ENCODE results near the gene COX15.

COX15 gene

DNA sequence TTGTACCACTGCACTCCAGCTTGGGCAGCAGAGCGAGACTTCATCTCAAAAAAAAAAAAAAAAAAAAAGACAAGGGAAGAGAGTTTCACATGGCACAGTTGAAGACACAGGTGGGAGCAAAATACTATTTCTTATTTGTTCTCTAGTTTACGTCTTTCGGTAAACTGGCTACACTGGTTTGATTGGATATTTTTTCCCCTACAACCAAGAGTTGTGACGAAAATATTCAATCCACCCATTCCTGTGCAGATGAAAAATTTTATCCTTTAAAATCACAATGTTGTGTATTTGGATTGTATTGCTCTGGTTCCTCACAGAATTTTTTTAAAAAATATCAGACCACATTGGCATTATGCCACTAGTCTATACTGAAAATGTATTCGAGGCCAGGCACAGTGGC, 36.0 kb upstream of the COX15 start:
- Histone ChIP-seq H3K27me3 (ENCODE audit: insufficient read depth, low read length) (no peaks in the 10 kb centered on the region), H4K20me1 (ENCODE audit: insufficient read depth, low read length) (no peaks in the 10 kb centered on the region), H3K9me3 (ENCODE audit: low read length) (no peaks in the 10 kb centered on the region), H3K27ac (ENCODE audit: low read depth, low read length, poor library complexity, severe bottlenecking) (no peak overlapping the region), H2AFZ (ENCODE audit: low read length) (no peak overlapping the region), H3K9ac (ENCODE audit: low read length) (no peak overlapping the region), H3K36me3 (ENCODE audit: insufficient read depth, low read length) (no peaks in the 10 kb centered on the region; the same call in 1 of the 2 replicates), H3K79me2 (ENCODE audit: insufficient read depth, low read length) (no peaks in the 10 kb centered on the region), H3F3A (ENCODE audit: insufficient read depth, low read length) (no peaks in the 10 kb centered on the region), H3K9me2 (ENCODE audit: low read depth, low read length) (no peaks in the 10 kb centered on the region), H3K4me3 (ENCODE audit: low read depth, low read length, poor library complexity, severe bottlenecking) (no peak overlapping the region), H3K4me2 (ENCODE audit: low read length) (no peak overlapping the region), H3K4me1 (ENCODE audit: insufficient read depth, low read length, severe bottlenecking) (no peaks in the 10 kb centered on the region)
- TF ChIP-seq, protein P1, sequence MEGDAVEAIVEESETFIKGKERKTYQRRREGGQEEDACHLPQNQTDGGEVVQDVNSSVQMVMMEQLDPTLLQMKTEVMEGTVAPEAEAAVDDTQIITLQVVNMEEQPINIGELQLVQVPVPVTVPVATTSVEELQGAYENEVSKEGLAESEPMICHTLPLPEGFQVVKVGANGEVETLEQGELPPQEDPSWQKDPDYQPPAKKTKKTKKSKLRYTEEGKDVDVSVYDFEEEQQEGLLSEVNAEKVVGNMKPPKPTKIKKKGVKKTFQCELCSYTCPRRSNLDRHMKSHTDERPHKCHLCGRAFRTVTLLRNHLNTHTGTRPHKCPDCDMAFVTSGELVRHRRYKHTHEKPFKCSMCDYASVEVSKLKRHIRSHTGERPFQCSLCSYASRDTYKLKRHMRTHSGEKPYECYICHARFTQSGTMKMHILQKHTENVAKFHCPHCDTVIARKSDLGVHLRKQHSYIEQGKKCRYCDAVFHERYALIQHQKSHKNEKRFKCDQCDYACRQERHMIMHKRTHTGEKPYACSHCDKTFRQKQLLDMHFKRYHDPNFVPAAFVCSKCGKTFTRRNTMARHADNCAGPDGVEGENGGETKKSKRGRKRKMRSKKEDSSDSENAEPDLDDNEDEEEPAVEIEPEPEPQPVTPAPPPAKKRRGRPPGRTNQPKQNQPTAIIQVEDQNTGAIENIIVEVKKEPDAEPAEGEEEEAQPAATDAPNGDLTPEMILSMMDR (IDR thresholded peaks at IDR 0.05; ENCODE audit: low read length): no peak
- no peak for TF ChIP-seq EZH2 (IDR thresholded peaks at IDR 0.05; ENCODE audit: borderline replicate concordance, low read length)

DNA sequence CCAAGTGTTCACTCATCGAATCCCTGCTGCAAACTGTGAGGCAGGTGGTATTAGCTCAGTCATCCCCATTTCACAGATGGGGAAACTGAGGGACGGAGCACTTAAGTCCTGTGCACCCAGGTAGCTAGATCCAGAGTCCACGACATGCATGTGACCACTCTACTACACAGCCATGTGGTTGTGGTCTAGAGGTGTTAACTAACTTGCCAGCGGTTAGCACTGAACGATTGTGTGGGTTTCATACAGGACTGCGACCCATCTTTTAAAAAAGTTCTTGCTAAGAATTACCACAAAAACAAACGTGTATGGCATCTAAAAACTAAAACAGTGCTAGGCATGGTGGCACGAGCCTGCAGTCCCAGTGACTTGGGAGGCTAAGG, 34.4 kb upstream of the COX15 start:
- H3K4me3 ChIP-seq (ENCODE audit: low read depth, low read length, poor library complexity, severe bottlenecking): no peak overlapping the region
- no peaks in the 10 kb centered on the region for H3K4me1 ChIP-seq (ENCODE audit: insufficient read depth, low read length, severe bottlenecking)
- H3K9ac ChIP-seq (ENCODE audit: low read length): no peak overlapping the region
- H3K4me2 ChIP-seq (ENCODE audit: low read length): no peak overlapping the region
- H3F3A ChIP-seq (ENCODE audit: insufficient read depth, low read length): no peaks in the 10 kb centered on the region
- H3K27me3 ChIP-seq (ENCODE audit: insufficient read depth, low read length): no peaks in the 10 kb centered on the region
- no peaks in the 10 kb centered on the region for H3K9me3 ChIP-seq (ENCODE audit: low read length)
- no peaks in the 10 kb centered on the region for H3K79me2 ChIP-seq (ENCODE audit: insufficient read depth, low read length)
- H3K27ac ChIP-seq (ENCODE audit: low read depth, low read length, poor library complexity, severe bottlenecking): no peak overlapping the region
- TF ChIP-seq, protein P1 (IDR thresholded peaks at IDR 0.05; ENCODE audit: low read length): no peak
- no peak for TF ChIP-seq EZH2 (IDR thresholded peaks at IDR 0.05; ENCODE audit: borderline replicate concordance, low read length)
- no peaks in the 10 kb centered on the region for H3K9me2 ChIP-seq (ENCODE audit: low read depth, low read length)
- H4K20me1 ChIP-seq (ENCODE audit: insufficient read depth, low read length): no peaks in the 10 kb centered on the region
- no peak overlapping the region for H2AFZ ChIP-seq (ENCODE audit: low read length)
- H3K36me3 ChIP-seq (ENCODE audit: insufficient read depth, low read length): no peaks in the 10 kb centered on the region; the same call in 1 of the 2 replicates

DNA sequence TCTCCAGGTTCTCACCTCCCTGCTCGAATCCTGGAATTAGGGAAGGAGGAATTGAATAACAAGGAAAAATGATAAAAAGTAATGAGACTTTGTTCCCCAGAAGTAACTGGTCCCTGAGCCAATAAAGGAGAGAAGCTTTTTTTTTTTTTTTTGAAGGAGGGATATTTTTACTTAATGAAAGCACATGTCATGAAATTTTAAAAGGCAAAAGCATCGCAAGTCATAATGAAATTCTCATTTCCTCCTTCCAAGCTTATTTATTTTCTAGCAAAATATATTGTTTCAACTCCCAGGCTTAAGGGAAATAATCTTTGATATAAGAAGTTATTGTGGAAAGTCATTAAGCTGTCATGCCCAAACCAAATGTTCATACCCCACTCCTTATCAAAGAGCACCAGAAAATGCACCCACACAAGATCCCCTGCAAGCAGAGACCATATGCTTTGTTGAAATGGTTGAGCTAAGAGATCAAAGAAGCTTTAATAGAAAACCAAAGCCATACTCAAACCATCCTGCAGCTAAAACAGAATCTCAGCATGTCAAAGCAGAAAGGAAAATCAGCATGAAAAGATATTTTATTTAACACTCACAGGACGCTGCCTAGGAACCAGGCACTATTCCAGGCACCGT, 33.9 kb upstream of the COX15 start:
- no peaks in the 10 kb centered on the region for H3K9me3 ChIP-seq (ENCODE audit: low read length)
- H4K20me1 ChIP-seq (ENCODE audit: insufficient read depth, low read length): no peaks in the 10 kb centered on the region
- H3K9ac ChIP-seq (ENCODE audit: low read length): no peak overlapping the region
- no peak overlapping the region for H3K4me3 ChIP-seq (ENCODE audit: low read depth, low read length, poor library complexity, severe bottlenecking)
- H3K4me2 ChIP-seq (ENCODE audit: low read length): no peak overlapping the region
- H3K27ac ChIP-seq (ENCODE audit: low read depth, low read length, poor library complexity, severe bottlenecking): no peak overlapping the region
- no peaks in the 10 kb centered on the region; the same call in 1 of the 2 replicates for H3K36me3 ChIP-seq (ENCODE audit: insufficient read depth, low read length)
- no peaks in the 10 kb centered on the region for H3K9me2 ChIP-seq (ENCODE audit: low read depth, low read length)
- no peaks in the 10 kb centered on the region for H3K4me1 ChIP-seq (ENCODE audit: insufficient read depth, low read length, severe bottlenecking)
- TF ChIP-seq EZH2 (IDR thresholded peaks at IDR 0.05; ENCODE audit: borderline replicate concordance, low read length): no peak
- TF ChIP-seq, protein P1 (IDR thresholded peaks at IDR 0.05; ENCODE audit: low read length): no peak
- no peaks in the 10 kb centered on the region for H3F3A ChIP-seq (ENCODE audit: insufficient read depth, low read length)
- no peaks in the 10 kb centered on the region for H3K27me3 ChIP-seq (ENCODE audit: insufficient read depth, low read length)
- no peak overlapping the region for H2AFZ ChIP-seq (ENCODE audit: low read length)
- no peaks in the 10 kb centered on the region for H3K79me2 ChIP-seq (ENCODE audit: insufficient read depth, low read length)

Data from OCI-LY1 (cell line).